HG02970 (cell line): ENCODE measurements around the gene STMN1.

Experiments
- ATAC-seq: cut with Tn5 transposase; IDR thresholded peaks from one replicate; pipeline ENCODE4 v1.9.1; 2021; ENCODE audit warnings: mild to moderate bottlenecking, moderate library complexity, moderate number of reproducible peaks; ENCODE audit not compliant: unreplicated experiment, low FRiP score

Gene STMN1

DNA sequence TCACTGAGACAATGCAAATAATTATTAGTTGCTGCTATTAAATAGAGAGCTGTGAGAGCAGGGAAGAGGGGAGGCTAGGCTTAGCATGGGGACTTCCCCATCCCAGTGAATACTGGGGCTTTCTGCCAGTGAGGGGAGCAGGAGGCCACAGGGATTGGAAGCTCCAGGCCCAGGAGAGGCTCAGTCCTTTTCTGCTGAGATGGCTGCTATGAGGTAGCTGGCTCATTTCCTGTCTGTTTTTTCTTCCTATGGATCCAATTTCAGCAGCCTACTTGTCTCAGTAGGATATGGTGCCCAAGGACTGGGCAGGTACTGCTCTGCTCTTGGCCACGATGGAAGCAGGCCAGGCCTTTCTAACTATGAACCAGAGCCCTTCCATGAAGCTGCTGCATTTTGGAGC is 10.0 kb downstream of the STMN1 start:
- no peak for ATAC-seq

DNA sequence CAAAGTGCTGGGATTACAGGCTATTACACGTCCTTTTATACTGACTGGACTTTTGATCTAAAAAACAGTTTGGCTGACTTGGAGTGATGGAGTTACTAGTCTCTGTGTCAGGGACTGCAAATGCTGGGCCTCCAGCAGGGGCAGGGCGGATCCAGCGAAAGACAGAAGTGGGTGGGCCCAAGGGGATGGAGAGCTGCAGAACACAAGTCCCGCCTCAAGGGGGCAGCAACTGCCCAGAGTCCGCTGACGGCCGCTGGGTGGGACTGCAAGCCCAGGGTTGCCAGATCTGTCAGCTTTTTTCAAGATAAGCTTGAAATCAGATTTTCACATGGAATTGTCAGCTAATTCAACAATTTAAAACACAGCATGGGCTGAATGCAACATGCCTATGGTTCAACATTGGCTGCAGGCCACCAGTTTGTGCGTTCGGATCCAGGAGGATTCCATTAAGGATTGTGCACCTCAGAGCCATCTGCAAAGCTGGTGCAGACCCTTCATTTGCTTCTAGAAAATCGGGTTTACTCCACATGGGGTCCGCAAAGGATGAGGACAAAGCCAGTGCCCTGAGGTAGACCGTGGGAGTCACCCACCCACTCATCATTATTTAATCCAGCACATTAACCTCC is 10.7 kb downstream of the STMN1 start:
- peak; percentile 84 for ATAC-seq

DNA sequence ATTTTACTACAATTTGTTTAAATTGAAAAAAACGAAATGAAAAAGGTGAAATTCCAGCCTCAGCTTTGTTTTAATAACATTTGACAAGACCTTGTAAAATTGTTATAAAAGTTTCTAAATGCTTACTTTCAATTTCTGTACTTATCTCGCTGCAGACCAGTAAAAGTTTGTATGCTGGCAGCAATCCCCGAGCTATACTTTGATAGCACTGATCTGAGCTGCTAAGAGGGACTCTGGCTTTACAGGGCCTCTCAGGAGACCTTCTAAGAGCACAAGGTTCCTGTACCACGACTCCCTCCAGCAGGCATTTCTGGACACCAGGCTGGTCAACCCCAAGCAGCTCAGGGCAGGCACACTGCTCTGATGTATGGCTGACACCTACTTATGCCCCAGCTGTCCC is 13.1 kb downstream of the STMN1 start:
- ATAC-seq, result no peak

DNA sequence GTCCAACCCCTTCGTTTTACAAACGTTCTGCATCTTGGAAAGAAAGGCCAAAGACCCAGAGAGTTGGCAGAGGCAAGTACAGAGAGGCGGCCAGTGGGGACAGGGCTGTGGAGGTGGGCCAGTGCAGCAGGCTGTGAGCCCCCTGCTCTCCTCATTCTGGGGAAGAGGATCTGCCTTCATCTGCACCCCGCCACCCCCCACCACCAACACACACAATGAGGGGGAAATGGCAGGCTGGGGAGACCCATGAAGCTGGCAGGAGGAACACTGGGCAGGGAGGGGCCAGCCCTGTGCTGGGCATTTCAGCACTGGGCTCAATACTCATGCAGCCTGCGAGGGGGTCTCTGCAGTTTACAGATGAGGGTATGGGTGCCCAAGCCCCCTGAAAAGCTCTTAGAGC is 14.6 kb downstream of the STMN1 start:
- no peak for ATAC-seq

DNA sequence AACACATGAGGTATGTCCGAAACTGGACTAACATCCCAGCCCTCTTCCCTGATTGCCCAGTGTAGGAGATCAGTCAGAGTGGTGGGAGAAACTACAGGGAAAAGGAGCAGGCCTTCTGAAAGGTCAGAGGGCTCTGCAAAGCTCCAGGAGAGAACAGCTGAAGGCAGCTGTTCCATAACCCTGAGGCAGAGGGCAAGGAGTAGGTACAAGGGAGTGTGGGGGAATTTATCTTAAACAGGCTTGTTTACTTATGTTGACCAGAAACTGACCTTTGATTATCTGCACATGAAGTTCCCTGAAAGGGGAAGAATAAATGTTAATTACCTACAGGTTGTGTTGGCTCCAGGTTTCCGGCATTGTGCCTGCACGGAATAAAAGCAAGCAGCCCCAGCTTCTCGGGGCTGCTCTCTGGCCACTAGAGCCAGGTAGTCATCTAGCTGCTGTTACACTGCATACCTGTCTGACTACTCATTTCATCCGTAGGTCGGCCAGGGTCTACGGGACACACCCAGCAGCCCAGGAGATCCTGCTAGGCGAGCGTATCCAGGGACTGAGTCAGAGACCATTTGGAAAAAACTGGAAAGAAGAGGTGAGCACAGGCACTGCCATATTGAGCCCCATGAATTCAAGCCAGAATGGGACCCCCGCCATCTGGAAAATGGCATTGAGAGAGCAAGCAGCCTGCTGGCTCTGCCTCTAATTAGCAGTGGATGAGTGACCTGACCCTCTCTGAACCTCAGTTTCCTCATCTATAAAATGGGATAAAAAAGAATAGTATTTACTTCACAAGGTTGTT is 15.8 kb downstream of the STMN1 start:
- no peak for ATAC-seq

DNA sequence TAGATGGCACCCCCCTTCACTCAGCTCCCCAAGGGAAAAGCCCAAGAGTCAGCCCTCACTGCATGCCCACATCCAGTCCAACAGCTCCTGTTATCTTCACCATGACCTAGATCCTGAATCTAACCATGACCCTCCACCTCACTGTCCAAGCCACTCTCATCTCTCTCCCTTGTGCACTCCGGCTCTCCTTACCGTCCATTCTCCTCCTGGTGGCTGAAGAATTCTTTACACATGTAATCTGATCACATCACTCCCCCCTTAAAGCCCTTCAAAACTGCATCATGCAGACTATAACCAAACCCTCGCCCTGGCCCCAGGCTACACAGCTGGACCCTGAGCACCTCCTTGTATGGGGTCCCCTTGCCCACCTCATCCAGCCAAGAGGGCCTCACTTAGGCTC is 16.7 kb downstream of the STMN1 start:
- no peak for ATAC-seq

DNA sequence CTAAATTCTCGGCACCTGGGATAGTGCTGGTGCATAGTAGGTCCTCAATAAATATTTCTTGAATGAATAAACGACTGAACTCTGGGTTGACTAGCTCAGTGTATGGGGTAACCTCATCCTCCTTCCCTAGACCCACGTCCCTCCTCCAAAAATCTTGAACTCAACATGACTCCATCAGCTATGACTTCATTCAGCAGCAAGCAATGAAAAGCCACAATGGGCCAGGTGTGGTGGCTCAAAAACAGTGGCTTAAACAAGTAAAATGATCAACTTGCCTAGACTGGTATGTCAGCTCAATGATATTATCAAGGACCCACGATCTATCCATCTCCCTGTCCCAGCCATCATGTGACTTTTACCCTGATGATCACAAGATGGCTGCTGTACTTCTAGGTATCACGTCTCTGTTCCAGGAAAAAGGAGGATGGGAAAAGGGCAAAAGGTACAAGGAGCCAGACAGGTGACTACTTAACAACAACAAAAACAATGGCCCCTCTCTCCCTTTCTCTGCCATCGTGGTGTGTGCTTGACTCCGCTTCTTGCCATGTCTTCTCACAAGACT is 17.7 kb downstream of the STMN1 start:
- no peak for ATAC-seq

DNA sequence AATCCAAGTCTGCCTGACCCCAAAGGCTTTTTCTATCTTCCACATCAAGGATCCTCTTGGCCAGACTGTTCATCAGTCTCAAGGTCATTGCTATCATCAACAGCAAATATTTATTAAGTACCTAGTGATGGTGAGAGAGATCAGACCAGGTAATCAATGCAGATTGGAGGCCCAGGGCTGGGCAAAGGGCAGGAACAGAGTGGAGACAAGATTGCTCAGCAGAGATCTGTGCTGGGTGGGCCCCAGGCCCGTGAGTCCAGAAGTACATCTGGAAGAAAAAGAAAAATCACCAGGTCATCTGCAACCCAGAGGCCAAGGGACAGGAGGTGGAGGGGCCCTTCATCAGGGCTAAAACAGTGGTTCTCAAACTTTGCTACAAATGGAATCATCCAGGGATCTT is 20.6 kb downstream of the STMN1 start:
- ATAC-seq, result no peak

DNA sequence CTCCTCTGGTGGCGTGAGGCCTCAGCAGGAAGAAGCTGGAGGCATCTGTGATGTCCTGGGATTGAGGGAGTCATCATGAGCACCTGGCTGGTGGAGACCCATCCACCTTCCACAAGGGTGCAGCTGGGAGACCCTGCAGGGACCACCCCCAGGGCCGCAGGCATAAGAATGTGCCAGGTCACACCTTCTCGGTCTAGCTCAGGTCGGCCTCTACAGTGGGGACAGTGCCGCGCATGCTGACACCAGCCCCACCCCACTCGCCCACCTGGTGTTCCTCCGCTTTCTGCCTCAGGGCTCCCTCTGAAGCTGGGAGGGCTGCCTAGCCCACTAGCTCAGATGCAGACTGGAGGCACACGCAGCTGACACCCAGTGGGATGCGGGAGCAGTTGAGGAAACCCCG is 25.0 kb downstream of the STMN1 start:
- no peak for ATAC-seq

DNA sequence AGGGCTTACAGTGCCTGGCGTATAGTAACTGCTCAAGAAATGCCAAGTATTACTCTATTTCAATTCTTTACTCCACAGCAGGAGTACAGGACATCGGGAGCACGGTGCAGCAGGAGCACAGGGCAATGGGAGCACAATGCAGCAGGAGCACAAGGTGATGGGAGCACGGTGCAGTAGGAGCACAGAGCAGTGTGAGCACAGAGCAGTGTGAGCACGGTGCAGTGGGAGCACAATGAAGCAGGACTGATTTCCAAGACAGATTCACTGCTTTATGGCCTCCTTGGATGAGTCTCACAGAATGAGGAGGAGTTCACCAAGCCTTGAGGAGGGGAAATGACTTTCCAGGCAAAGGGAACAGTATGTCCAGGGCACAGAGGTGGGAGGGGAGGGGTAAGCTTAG is 25.7 kb downstream of the STMN1 start:
- ATAC-seq, result no peak

DNA sequence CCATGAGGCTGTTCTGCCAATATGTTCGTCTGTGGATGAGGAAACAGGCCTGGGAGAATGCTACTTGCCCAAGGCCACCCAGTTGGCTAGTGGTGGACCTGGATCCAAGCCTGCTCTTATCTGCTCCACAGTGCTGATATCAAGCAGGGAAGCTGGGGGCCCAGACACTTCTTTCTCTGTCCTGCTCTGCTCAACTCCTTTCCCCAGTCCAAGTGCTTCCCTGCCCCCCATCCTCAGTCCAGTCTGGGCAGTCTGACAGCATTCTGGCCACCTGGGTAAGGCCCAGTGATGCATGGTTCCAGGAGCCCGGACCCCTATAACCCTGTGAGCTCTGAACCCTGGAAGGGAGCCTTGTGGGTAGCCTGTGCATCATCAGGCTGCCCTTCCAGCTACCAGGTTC is 26.5 kb downstream of the STMN1 start:
- ATAC-seq, result no peak

DNA sequence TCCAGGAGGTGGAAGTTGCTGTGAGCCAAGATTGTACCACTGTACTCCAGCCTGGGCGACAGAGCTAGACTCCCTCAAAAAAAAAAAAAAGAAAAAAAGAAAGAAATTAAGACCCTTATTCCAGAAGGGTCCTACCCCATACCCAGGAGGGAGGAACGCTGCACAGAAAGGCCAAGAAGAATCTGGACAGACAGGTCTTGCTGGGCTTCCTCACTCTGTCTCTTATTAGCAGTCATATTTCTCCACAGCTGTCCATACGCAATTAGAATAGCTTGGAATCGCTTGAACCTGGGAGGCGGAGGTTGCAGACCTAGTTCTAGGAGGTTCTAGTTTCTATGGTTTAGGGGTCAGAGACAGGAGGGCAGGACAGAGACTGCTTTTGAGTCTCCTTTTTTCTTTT is 27.5 kb downstream of the STMN1 start:
- no peak for ATAC-seq

DNA sequence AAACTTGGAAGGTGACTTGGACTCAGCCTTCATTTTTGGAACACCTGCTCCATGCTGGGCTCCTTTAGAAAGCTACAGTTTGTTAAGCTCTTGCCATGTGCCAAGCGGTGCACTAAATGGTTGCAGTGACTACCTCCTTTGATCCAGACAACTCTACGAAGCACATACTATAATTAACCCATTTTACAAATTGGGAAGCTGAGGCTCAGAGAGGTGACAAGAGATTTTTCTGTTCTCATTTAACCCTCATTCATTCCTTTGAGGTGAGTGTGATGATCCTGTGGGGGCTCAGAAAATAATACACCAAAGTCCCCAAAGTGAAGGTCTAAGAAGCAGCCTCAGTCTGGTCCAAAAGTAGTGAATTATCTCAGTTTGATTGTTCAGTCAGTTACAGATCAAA is 29.1 kb downstream of the STMN1 start:
- no peak for ATAC-seq

DNA sequence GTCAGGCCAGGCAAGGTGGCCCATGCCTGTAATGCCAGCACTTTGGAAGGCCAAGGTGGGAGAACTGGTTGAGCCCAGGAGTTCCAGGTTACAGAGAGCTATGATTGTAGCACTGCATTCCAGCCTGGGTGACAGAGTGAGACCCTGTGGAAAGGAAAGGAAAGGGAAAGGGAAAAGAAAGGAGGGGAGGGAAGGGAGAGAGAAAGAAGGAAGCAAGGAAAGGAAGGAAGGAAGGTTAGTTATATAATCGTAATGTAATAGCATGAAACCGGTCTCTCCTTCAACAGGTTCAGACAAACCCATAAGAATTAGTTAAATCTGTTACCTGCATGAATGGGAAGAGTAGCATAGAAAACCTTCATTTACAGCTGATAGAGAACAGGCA is 29.5 kb downstream of the STMN1 start:
- ATAC-seq, result no peak

DNA sequence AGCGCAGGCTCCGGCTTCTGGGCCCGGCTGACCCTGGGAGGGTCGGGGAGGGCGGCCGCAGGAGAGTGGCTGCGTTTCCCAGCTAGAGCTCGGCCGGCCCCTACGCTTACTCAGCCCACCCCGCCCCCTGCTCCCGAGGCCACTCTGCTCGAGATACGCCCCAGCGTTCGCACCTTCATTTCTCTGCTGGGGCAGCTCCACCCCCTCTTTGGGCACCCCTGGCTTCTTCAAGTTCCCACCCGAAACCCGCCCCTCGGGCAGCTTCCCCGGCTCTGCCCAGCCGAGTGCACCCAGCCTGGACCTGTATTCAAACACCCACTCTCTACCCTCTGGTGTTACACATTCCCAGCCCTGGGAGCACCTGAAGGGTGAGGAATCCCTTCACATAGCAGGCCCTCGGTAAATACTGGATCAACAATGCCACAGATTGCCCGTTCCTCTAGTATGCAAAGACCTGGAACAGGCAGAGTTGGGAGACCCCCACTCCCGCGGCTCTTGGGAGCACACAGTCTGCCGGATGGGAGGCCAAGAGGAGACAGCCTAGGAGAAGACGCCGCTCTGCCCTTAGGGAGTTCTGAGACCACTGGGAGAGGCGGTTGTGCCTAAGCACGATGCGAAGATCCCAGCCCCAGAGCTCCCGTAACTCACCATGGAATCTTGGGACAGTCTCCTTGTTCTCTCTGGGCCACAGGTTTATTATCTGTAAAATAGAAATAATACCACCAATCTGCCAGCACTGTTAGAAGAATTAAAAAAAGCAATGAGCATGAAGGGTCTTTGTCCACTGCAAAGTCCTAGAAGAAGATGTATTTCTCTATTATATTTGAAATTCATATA is 30.1 kb downstream of the STMN1 start:
- no peak for ATAC-seq

DNA sequence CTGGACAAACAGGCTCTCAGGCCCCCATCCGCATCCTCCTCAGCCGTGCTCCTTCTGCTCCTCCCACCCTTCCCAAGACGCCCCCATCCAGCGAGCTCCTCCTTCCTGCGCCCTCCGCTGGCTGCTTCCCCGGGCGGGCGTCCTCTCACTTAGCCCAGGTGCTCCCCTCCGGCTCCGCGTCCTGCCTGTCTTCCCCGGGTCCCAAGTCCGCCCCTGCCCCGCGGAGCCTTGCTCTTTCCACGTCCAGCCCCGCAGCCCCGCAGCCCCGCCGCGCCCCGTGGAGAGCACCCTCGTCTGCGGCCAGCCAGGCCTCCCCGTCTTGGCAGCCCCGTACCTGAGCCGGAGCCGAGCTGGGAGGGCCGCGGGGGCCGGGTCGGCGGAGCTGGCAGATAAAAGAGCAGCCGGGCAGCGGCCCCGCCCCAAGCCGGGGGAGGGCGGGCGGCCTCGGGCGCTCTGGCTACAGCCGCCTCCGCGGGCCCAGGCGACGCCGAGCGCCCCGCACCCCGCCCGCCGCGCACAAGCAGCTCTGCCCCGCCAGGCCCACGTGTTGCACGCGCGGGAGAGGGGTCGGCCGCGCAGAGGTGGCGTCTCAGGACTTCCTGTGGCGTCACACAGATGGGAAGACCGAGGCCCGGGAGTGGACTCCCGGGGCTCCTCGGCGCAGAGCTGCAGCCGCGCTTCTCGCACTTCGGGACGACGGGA is 30.9 kb downstream of the STMN1 start, which contains the start of gene PAQR7:
Gene PAQR7, minus strand, starts transcription at position 555 of the 702 bp plus-strand sequence. CDS start 11,869 bp downstream, outside the sequence.
- no peak for ATAC-seq

DNA sequence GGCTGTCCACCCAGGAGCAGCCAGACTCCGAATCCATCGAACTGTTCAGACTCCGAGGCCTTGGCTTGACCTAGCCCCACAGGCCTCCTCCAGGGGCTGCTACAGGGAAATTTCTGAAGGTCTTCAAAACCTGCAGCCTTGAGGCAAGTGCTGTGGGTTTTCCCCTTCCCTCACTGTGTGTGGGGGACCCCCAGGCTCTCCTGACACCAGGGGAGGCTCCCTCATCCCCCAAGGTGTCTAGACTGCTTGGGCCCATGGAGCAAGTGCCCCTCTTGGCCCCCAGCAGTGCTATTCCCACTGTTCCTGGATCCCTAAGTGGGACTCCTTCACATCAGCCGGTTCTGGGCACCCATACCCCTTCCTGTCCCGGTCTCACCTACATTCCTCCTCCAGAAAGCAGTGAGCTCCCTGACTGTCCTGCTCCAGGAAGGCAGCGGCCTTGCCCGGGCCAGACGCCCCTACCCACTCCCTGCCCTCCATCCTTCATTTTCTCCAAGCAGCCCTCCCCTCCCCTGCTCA is 31.5 kb downstream of the STMN1 start:
- ATAC-seq, result no peak

DNA sequence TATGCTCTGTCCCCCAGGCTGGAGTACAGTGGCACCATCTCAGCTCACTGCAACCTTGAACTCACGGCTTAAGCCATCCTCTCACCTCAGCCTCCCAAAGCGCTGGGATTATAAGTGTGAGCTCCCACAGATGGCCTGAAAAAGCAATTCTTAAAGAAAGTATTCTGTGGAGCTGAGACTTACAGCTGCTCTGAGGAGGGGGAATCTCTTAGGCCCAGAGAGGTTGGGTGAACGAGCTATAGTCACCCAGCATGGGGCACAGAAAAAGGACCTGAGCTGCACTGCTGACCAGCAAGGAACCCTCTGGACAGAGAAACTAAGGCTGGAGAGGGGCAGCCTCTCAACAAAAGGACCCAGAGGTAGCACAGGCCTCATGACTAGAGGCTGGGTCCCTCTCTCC is 32.0 kb downstream of the STMN1 start:
- no peak for ATAC-seq

DNA sequence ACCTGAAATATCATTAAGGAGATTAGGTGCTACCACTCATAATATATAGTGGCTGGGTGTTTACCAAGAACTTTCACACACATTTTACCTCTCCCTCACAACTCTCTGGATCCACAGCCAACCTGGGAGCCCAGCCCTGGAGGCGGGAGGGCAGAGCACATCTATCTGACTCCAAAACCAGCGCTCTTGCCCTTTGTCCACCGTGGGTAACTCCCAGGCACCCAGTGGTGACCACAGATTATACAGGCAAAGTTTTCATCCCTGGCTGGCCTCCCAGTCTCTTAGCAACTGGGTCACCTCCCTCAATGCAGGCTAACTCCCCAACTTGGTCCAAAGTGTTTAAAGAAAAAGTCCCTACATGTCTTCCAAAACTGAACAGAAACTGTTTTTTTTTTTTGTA is 33.1 kb downstream of the STMN1 start:
- ATAC-seq, result no peak

DNA sequence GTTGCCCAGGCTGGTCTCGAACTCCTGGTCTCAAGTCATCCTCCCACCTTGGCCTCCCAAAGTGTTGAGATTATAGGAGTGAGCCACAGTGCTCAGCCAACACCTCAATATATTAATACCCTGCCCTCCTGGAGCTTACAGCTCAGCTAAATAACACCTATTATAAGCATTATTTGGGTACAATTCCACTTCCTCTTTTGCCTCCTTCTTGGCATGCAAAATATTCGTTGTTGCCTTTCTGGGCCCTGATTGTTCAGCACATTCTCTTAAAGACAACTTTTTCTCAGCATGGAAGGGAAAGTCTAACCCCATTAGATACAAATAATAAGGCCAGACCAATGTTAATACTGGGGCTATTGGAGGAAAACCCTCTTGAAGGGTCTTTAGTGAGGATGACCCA is 33.5 kb downstream of the STMN1 start:
- ATAC-seq, result no peak
